Measurements from ENCODE around the gene GMFB.

Gene GMFB

GRCh38 chr14:54425537-54426274 is 63.1 kb downstream of the GMFB start:
- DNase-seq (ENCODE audit: low read depth): no peak

GRCh38 chr14:54425068-54425467 is 63.7 kb downstream of the GMFB start:
- DNase-seq (ENCODE audit: low read depth): no peak

Data from fibroblast of the conjunctiva (primary cell).